Erythroblast (primary cell): ENCODE results near the gene CGB2.
"Not testable (repeated sequence)": the region's sequence is repeated elsewhere in the genome, so short reads cannot be mapped to it uniquely, and the experiment has no call there.

Source experiments
- GATA1 ChIP-seq: IDR thresholded peaks from 2 replicates; pipeline ENCODE4 v1.6.1; 2011; ENCODE audit warnings: low read depth, mild to moderate bottlenecking, control low read depth, low read length, moderate library complexity
- POLR2A ChIP-seq: IDR thresholded peaks from 2 replicates; pipeline ENCODE4 v1.6.1; 2011; ENCODE audit warnings: mild to moderate bottlenecking, low read length

DNA sequence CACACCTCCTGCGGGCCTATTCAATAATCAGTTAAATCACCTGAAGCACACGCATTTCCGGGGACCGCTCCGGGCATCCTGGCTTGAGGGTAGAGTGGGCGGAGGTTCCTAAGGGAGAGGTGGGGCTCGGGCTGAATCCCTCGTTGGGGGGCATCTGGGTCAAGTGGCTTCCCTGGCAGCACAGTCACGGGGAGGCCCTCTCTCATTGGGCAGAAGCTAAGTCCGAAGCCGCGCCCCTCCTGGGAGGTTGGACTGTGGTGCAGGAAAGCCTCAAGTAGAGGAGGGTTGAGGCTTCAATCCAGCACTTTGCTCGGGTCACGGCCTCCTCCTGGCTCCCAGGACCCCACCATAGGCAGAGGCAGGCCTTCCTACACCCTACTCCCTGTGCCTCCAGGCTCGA lies 11.9 kb downstream of the CGB2 start, which contains the start of gene CGB5:
- not testable (repeated sequence) for TF ChIP-seq POLR2A, GATA1
